Embryonic facial prominence (tissue), 1 donor: ENCODE results near the gene IDUA.
"Not testable (repeated sequence)": the region's sequence is repeated elsewhere in the genome, so short reads cannot be mapped to it uniquely, and the experiment has no call there.

Experiments
- DNase-seq: peaks from one replicate; pipeline ENCODE4 v3.0.0-alpha.2; 2016; ENCODE audit errors: extremely low spot score

The IDUA gene

GRCh38 chr4:1045193-1045594 is 58.4 kb downstream of the IDUA start:
- DNase-seq: no peak

GRCh38 chr4:1045595-1046201 is 58.9 kb downstream of the IDUA start:
- no peak for DNase-seq

GRCh38 chr4:1046581-1047011 is 59.8 kb downstream of the IDUA start:
- DNase-seq: not testable (repeated sequence)

GRCh38 chr4:1047106-1047975 is 60.5 kb downstream of the IDUA start:
- DNase-seq: no peak

- DNase-seq: no peak
These were observed 61.3 kb downstream of the IDUA start for GRCh38 chr4:1047976-1048772.

- DNase-seq: no peak
These were observed 62.1 kb downstream of the IDUA start for GRCh38 chr4:1048773-1049590.

- no peak for DNase-seq
These were observed 62.7 kb downstream of the IDUA start for GRCh38 chr4:1049591-1049905.

GRCh38 chr4:1050486-1051213 is 63.8 kb downstream of the IDUA start:
- DNase-seq: no peak

- DNase-seq: no peak
These were observed 64.6 kb downstream of the IDUA start for GRCh38 chr4:1051472-1051871.

- DNase-seq: no peak
These were observed 65.4 kb downstream of the IDUA start for GRCh38 chr4:1052231-1052671.

GRCh38 chr4:1053080-1053661 is 66.3 kb downstream of the IDUA start:
- DNase-seq: peak; percentile 54

GRCh38 chr4:1053891-1054290 is 67.0 kb downstream of the IDUA start:
- DNase-seq: not testable (repeated sequence)
